ENCODE results near the gene MYOM3.

DNA sequence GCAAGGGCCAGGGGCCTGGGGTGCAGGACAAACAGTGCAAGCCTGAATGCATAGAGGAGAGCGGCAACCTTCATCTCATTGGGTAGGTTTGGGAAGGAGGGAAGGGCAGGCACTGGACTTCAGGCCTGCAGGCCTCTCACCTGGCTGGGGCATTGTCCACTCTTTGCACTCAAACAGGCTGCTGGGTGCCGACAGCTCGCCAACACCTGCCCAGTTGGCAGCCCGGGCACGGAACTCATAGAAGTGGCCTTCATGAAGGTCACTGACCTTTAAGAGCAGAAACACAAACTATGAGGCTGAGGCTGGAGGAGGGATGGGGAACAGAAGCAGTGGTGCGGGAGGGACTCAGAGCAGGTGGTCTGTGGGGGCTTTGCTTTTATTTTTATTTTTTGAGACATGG, 30.7 kb downstream of the MYOM3 start:
- TF ChIP-seq POLR2AphosphoS5 (IDR thresholded peaks at IDR 0.05) = no peak
- no peak for TF ChIP-seq CTCF (IDR thresholded peaks at IDR 0.05)
- no peak for TF ChIP-seq POLR2A (IDR thresholded peaks at IDR 0.05)
- TF ChIP-seq EP300 (IDR thresholded peaks at IDR 0.05) = no peak

Data from stomach (tissue), 4 donors.